ENCODE data around the gene DNAJA3. TPM values are rescaled to one million over a fixed set of nuclear protein-coding genes. Genes with fewer than 3 reads are reported as not detected.

DNAJA3 gene
- total RNA-seq, 4 donors from 2014 or later = 37.4 to 44.1 (median 40.8) TPM

DNA sequence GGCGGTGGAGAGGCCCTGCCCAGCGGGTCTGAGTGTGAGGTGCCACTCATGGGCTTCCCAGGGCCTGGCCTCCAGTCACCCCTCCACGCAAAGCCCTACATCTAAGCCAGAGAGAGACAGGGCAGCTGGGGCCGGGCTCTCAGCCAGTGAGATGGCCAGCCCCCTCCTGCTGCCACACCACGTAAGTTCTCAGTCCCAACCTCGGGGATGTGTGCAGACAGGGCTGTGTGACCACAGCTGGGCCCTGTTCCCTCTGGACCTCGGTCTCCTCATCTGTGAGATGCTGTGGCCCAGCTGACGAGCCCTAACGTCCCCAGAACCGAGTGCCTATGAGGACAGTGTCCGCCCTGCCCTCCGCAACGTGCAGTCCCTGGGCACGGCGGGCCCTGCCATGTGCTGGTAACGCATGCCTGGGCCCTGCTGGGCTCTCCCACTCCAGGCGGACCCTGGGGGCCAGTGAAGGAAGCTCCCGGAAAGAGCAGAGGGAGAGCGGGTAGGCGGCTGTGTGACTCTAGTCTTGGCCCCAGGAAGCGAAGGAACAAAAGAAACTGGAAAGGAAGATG, 42.8 kb upstream of the DNAJA3 start:
- WGBS, 2 donors = 82 to 84% methylated on average over 18 of the region's 21 CpGs
- no peak for TF ChIP-seq POLR2A (IDR thresholded peaks at IDR 0.05)
- TF ChIP-seq, protein P1, sequence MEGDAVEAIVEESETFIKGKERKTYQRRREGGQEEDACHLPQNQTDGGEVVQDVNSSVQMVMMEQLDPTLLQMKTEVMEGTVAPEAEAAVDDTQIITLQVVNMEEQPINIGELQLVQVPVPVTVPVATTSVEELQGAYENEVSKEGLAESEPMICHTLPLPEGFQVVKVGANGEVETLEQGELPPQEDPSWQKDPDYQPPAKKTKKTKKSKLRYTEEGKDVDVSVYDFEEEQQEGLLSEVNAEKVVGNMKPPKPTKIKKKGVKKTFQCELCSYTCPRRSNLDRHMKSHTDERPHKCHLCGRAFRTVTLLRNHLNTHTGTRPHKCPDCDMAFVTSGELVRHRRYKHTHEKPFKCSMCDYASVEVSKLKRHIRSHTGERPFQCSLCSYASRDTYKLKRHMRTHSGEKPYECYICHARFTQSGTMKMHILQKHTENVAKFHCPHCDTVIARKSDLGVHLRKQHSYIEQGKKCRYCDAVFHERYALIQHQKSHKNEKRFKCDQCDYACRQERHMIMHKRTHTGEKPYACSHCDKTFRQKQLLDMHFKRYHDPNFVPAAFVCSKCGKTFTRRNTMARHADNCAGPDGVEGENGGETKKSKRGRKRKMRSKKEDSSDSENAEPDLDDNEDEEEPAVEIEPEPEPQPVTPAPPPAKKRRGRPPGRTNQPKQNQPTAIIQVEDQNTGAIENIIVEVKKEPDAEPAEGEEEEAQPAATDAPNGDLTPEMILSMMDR (IDR thresholded peaks at IDR 0.05) = no peak
- DNase-seq (ENCODE audit: low spot score in 2 of 2) = no peak
- intact Hi-C loops (cut with DNase I; ENCODE audit: low total_unique reads) = no loop called here
- H3K4me3 ChIP-seq (ENCODE audit: low read depth, poor library complexity, severe bottlenecking) = no peak overlapping the region

DNA sequence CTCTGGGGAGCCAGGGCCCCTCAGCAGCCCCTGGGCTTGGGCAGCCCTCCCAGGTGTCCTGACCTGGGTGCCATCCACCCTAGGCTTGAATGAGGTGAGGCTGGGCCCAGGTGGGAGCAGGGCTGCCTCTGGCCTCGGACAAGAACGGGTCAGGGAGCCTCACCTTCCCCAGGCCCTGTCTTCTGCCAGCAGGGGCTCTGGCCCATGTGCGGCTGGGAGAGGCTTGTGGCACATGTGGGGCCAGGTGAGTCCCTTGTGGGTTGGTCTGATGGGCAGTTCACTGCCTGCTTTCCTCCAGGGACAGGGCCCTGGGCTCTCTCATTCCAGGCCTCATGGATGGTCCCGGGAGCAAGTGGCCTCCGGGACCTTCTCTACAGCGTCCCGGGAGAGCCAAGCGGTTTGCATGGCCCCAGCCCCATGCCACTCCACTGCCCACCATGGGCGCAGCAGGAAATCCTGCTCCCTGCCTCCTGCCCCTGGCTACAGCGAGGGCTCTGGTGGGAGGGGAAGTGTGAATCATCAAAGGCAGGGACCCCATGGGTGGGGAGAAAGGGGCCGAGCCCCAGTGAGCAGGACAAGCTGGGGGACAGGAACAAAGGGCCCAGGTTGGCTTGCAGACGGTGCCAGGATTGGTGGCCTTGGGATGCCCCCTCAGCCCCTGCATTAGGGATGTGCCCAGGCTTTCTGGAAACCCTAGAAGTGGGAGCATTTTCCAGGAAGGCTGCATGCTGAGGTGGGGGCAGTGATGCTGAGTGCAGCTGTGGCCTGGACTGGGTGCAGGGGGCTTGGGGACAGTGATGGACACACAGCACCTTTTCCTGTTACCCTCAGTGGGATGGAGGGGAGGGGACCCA, 41.9 kb upstream of the DNAJA3 start:
- DNase-seq (ENCODE audit: low spot score in 2 of 2) = no peak
- no peak for TF ChIP-seq POLR2A (IDR thresholded peaks at IDR 0.05)
- TF ChIP-seq, protein P1 (IDR thresholded peaks at IDR 0.05) = no peak

DNA sequence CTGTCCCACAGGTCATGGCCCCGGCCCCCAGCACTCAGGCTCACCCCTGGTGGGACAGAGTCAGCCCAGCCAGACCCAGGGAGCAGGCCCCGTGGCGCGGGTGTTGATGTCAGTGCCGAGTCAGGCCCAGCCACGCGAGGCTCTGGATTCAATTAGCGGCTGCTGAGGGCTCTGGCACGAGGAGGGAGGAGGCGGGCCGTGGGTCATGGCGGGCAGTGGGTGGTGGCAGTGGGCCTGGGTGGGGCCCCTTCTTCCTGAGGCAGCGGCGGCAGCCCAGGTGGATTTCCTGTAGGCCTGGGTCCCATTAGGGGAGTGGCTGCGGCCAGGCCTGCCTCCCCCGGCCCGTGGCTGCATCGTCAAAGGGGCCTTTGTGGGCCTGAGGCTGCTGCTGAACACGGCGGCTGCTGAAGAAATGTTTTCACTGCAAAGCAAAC, 41.1 kb upstream of the DNAJA3 start:
- intact Hi-C loops (cut with DNase I; ENCODE audit: low total_unique reads) = no loop called here
- no peak overlapping the region for H3K4me3 ChIP-seq (ENCODE audit: low read depth, poor library complexity, severe bottlenecking)
- TF ChIP-seq, protein P1 (IDR thresholded peaks at IDR 0.05) = no peak
- TF ChIP-seq POLR2A (IDR thresholded peaks at IDR 0.05) = no peak

More for the DNA sequence above, 41.9 kb upstream of the DNAJA3 start:
- intact Hi-C loops (cut with DNase I; ENCODE audit: low total_unique reads) = no loop called here
- 66 to 87% methylated on average over 11 to 12 of the region's 12 CpGs for WGBS, 2 donors
- no peak overlapping the region for H3K4me3 ChIP-seq (ENCODE audit: low read depth, poor library complexity, severe bottlenecking)

DNA sequence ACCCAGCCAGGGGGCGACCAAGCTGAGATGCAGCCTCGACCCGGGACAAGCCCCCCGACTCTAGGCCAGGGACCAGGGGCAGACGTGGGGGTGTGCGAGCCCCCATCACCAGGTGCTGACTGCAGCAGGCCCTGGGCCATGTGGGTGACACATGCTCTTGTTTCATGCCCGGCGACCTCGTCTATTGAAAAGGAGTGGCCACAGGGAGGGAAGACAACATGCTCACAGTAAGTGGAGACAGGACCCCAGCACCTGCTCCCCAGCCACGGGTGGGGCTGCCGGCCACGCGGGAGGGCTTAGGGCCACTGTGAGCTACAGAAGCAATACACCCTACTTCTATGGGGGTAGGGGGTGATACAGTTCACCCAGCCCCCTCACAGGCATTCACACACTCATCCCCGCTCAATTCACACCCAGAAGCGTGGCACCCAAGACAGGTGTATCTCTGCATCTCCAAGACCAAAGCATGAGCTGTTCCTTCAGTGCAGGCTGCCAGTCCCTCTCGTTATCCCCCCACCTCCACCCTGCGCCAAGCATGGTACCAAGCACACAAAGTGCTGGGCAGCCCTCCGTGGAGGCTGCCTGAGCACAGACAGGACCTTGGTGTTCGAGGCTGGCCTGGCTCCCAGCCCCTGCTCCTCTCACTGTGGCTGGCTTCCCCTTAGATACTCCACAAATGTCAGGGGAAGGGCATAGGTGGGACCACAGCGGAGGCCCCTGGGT, 40.4 kb upstream of the DNAJA3 start:
- DNase-seq (ENCODE audit: low spot score in 2 of 2) = no peak
- H3K4me3 ChIP-seq (ENCODE audit: low read depth, poor library complexity, severe bottlenecking) = no peak overlapping the region
- TF ChIP-seq, protein P1 (IDR thresholded peaks at IDR 0.05) = no peak
- TF ChIP-seq POLR2A (IDR thresholded peaks at IDR 0.05) = no peak
- intact Hi-C loops (cut with DNase I; ENCODE audit: low total_unique reads) = no loop called here
- WGBS, 2 donors = 77 to 79% methylated on average over 15 to 20 of the region's 20 CpGs

More for the DNA sequence above, 41.1 kb upstream of the DNAJA3 start:
- no peak for DNase-seq (ENCODE audit: low spot score in 2 of 2)
- WGBS, 2 donors = 49 to 55% methylated on average over 16 to 20 of the region's 20 CpGs

DNA sequence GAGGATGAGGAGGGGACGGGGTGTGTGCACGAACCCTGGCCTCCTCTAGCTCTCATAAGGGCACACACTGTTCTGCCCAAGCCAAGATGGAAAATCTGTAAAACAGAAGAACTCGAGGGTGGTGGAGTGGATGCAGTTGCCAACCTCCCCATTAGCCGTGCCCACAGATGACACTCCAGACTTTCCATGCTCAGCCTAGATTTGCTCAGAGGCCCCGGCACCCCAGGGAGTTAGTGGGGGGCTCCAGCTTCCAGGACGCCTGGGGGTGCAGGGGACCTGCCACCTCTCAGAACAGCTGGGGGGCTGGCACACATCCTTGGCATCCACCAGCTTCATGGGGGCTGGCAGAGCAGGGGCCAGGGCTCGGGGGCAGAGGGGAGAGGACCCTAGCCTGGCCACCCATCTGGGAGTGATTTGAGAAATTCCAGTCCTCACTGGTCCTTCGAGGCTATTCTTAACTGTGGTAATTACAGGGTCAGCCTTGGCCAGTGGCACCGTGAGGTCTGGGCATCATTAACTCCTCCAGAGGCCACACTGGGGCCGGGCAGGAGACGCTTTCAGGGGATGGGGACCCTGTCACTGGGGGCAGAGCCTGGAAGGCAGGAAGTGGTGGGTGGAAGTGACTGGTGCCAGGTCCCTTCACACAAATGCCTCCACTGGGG, 39.7 kb upstream of the DNAJA3 start:
- DNase-seq (ENCODE audit: low spot score in 2 of 2) = no peak
- H3K4me3 ChIP-seq (ENCODE audit: low read depth, poor library complexity, severe bottlenecking) = no peak overlapping the region
- intact Hi-C loops (cut with DNase I; ENCODE audit: low total_unique reads) = no loop called here
- 63 to 71% methylated on average over 11 of the region's 11 CpGs for WGBS, 2 donors
- no peak for TF ChIP-seq POLR2A (IDR thresholded peaks at IDR 0.05)
- TF ChIP-seq, protein P1 (IDR thresholded peaks at IDR 0.05) = no peak

Data from lower leg skin (tissue), 4 donors.